Daoy (cell line): ENCODE data around the gene RAC2. TPM values are rescaled to one million over a fixed set of nuclear protein-coding genes. Genes with fewer than 3 reads are reported as not detected.

ENCODE experiments used
- DNase-seq: peaks from one replicate; pipeline ENCODE4 v3.0.0-alpha.2; 2015; ENCODE audit warnings: low read depth
- total RNA-seq: library from RNA; depleted of rRNA; stranded (reverse); fragments of >200 nt; shearing (Covaris generic); gene quantifications from 2 replicates; pipeline ENCODE4 v1.2.3, GENCODE V29; 2014

Gene RAC2
- total RNA-seq, 1 experiment from 2014 or later: 59.0 TPM

GRCh38 chr22:37221424-37222333 lies 22.4 kb downstream of the RAC2 start:
- no peak for DNase-seq

DNA sequence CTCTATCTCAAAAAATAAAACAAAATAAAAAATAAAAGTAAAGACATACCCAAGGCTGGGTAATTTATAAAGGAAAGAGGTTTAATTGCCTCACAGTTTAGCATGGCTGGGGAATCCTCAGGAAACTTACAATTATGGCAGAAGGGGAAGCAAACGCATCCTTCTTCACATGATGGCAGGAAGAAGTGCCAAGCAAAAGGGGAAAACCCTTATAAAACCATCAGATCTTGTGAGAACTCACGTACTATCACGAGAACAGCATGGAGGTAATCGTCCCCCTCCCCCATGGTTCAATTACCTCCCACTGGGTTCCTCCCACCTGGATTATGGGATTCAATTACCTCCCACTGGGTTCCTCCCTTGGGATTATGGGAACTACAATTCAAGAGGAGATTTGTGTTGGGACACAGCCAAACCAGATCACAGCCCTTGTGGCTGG lies 23.5 kb downstream of the RAC2 start:
- no peak for DNase-seq

DNA sequence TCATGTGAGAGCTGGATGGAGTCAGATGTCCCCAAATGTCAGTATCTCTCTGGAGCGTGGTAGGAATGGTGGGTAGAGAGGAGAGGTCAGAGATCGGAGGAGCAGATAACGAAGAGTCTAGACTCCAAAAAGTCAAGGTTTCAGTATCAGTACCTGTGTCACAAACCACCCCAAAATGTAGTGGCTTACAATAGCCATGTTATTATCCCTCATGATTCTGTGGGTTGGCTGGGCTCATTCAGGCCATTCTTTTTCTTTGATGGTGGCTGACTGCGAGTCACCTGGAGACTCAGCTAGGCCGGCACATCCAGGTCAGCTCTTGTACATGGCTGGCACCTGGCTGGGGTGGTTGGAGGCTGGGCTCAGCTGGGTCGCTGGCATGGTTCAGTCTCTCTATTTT lies 24.5 kb downstream of the RAC2 start:
- DNase-seq: no peak

DNA sequence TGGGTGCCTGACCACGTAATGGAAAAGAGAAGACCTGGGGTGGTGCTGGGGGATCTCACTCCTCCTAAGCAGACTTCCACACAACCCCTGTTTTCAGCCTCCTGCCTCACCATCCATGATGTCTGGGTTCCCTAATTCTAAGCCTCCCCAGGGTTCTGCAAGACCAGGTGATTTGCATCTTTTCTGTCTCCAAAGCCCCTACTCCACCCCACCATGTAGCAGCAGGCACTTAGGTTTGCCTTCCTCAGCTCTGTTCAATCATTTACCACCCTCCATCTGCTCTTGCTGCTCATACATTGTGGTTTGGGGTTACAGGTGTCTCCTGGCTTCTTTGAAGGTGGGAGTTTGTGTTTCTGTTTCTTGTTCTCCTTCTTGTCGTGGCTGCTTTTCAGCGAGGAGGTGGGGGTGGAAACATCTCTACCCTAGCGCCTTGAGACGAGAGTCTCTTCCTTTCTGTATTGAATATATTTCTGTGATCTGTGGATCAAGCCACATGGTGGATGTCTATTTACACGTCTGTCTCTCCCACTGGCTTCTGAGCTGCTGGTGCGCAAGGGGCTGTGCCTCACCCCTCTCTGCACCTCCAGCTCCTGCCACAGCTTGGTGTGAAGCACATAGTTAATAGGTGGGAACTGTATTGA lies 25.2 kb downstream of the RAC2 start:
- no peak for DNase-seq

- no peak for DNase-seq
Observed at GRCh38 chr22:37218399-37218770, 25.7 kb downstream of the RAC2 start.

DNA sequence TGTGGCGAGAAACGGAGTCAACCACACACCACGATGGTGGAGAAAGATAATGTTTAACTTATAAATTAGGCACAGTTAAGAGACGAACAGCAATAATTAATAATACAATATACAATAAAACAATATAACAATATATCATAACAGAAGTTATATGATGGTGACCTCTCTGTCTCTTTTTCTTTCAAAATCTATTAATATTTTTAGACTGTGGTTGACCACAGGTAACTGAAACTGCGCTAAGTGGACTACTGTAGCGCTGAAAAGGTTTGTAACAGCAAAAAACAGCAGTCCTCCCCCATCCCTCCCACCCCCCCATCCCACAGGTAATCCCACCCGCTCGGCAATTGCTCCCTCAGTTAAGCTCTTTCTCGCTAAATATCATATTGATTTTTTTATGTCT lies 28.2 kb downstream of the RAC2 start:
- DNase-seq: no peak

GRCh38 chr22:37214731-37215030 lies 29.4 kb downstream of the RAC2 start:
- DNase-seq: no peak

- DNase-seq: no peak
Observed at GRCh38 chr22:37213941-37214730, 29.9 kb downstream of the RAC2 start.

- DNase-seq: no peak
Observed at GRCh38 chr22:37213218-37213855, 30.7 kb downstream of the RAC2 start.

GRCh38 chr22:37212174-37212906 lies 31.7 kb downstream of the RAC2 start, which contains the start of gene SSTR3:
SSTR3 (minus strand) TSS chr22:37212477; CDS start chr22:37207803, 4,674 bp downstream.
- no peak for DNase-seq

DNA sequence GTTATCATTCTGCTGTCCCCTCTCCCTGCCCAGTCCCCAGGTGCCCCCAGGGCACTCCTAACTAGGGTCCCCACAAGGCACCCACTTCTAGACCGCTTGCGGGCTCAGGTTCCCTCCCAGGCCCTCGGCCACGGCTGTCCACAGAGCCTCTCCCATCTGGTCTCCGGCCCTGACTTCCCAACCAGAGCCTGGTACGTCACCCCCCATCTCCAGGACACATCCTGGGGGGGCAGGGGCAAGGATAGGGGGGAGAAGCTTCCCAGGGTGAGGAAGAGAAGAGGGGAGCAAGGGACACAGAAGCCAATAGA lies 32.2 kb downstream of the RAC2 start:
- DNase-seq: no peak

GRCh38 chr22:37211075-37211865 lies 32.8 kb downstream of the RAC2 start:
- no peak for DNase-seq

- no peak for DNase-seq
Observed at GRCh38 chr22:37210041-37210803, 33.8 kb downstream of the RAC2 start.

- DNase-seq: no peak
Observed at GRCh38 chr22:37209140-37209845, 34.8 kb downstream of the RAC2 start.

- no peak for DNase-seq
Observed at GRCh38 chr22:37208401-37209139, 35.5 kb downstream of the RAC2 start.

GRCh38 chr22:37207981-37208380 lies 36.1 kb downstream of the RAC2 start:
- DNase-seq: no peak

GRCh38 chr22:37206841-37207821 lies 36.9 kb downstream of the RAC2 start:
- no peak for DNase-seq
